Prostate gland (tissue), 2 donors: ENCODE data around the gene RENBP. TPM values are rescaled to one million over a fixed set of nuclear protein-coding genes. Genes with fewer than 3 reads are reported as not detected.

Experiments used
- DNase-seq: peaks from one replicate; pipeline ENCODE4 v3.0.0-alpha.2; 2019; ENCODE audit warnings: low spot score
- H3K27ac ChIP-seq, 2 donors: fragments of 200-600 bp; sonication (generic); 2 replicates each; pipeline ENCODE4 v1.5.1; 2017 to 2019
- H3K27me3 ChIP-seq: fragments of 200-600 bp; sonication (generic); replicated peaks from 2 replicates; pipeline ENCODE4 v1.5.1; 2019; ENCODE audit not compliant: insufficient read depth
- H3K36me3 ChIP-seq, 2 donors: fragments of 200-600 bp; sonication (generic); 1 replicate in 1 of 2; 2 replicates in 1 of 2; pipeline versions ENCODE4 v1.5.1 to v1.8.1; 2017 to 2019
- H3K4me1 ChIP-seq: fragments of 200-600 bp; sonication (generic); replicated peaks from 2 replicates; pipeline ENCODE4 v1.5.1; 2019
- H3K4me3 ChIP-seq, 2 donors: fragments of 200-600 bp; sonication (generic); 2 replicates each; pipeline ENCODE4 v1.5.1; 2017 to 2019
- H3K9me3 ChIP-seq: fragments of 200-600 bp; sonication (generic); 2 replicates; pipeline ENCODE4 v1.5.1; 2017
- CTCF ChIP-seq, 4 experiments: fragments of 200-600 bp in 2 of 4; fragments of 450-650 bp in 2 of 4; sonication (generic) in 2 of 4; IDR thresholded peaks; 1 replicate in 3 of 4; 2 replicates in 1 of 4; pipeline ENCODE4 v1.5.1; 2016 to 2019; ENCODE audit warnings: antibody characterized with exemption in 4 of 4, mild to moderate bottlenecking in 2 of 4, moderate library complexity in 2 of 4
- POLR2A ChIP-seq: fragments of 450-650 bp; IDR thresholded peaks from one replicate; pipeline ENCODE4 v1.6.1; 2016; ENCODE audit warnings: antibody characterized with exemption, mild to moderate bottlenecking
- POLR2AphosphoS5 ChIP-seq: sonication (generic); formaldehyde crosslinking; IDR thresholded peaks from one replicate; pipeline ENCODE4 v1.6.1; 2017; ENCODE audit warnings: antibody characterized with exemption
- WGBS: methylation state at CpG from one replicate; pipeline ENCODE4 v1.1.5; 2018; 5-methylcytosine and 5-hydroxymethylcytosine counted together
- intact Hi-C: fragments of 100-400 bp; cut with DNase I; formaldehyde crosslinking; loops from one replicate; pipeline ENCODE4 v1.14.2; 2022
- total RNA-seq, 2 donors: library from RNA; depleted of rRNA; stranded (reverse); fragments of >200 nt; gene quantifications; one replicate each; pipeline ENCODE4 v1.1.0, GENCODE V29; 2016

The RENBP gene
- total RNA-seq, 2 donors from 2014 or later: 2.4 to 4.4 TPM

DNA sequence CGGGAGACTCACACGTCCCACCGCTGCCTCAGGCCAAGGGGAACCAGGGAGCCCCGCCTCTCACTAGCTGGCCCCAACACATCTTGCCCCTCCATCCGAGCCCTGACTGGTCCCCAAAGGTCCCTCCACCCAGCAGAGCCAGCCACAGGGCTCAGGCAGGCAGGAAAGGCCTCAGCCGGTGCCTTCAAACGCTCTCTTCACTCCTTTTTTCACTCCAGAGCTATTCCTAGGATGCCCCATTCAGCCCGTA, 16.8 kb downstream of the RENBP start:
- no peaks in the 10 kb centered on the region for H3K27me3 ChIP-seq
- peak overlapping the region; percentile 39 to 45 for H3K4me3 ChIP-seq
- TF ChIP-seq CTCF (IDR thresholded peaks at IDR 0.05): no peak
- TF ChIP-seq POLR2AphosphoS5: no peak
- TF ChIP-seq POLR2A: no peak
- no peaks in the 10 kb centered on the region for H3K4me1 ChIP-seq
- H3K36me3 ChIP-seq: no peaks in the 10 kb centered on the region
- H3K27ac ChIP-seq: peak overlapping the region; percentile 88 to 91
- no peak for DNase-seq
- no peaks in the 10 kb centered on the region for H3K9me3 ChIP-seq
- intact Hi-C loops: no loop called here
- 0% methylated on average over 4 of the region's 8 CpGs for WGBS

- no peak for TF ChIP-seq CTCF (IDR thresholded peaks at IDR 0.05)
- TF ChIP-seq POLR2A: no peak
- no peak for TF ChIP-seq POLR2AphosphoS5
- Histone ChIP-seq H3K9me3 (no peaks in the 10 kb centered on the region), H3K4me3 (peak overlapping the region; percentile 39 to 45), H3K27ac (peak overlapping the region; percentile 88 to 91), H3K27me3 (no peaks in the 10 kb centered on the region), H3K36me3 (no peaks in the 10 kb centered on the region), H3K4me1 (no peaks in the 10 kb centered on the region)
- 7% methylated on average over 12 of the region's 31 CpGs for WGBS
- no peak for DNase-seq
- intact Hi-C loops: no loop called here
Observed at GRCh38 chrX:153926858-153927671, 17.4 kb downstream of the RENBP start.

DNA sequence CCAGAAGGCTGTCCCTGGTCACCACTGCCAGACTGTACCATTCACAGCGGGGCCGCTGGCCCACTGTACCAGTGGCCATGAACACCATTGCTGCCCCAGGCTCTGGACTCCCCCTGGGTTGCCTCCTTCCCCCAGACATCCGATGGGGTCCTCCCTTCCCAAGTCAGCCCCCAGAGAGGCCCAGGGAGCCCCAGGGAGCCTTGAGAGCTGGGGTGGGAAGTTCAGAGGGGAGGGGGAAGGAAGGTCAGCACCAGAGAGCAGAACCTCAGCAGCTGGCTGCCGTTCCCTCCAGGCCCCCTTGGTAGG, 17.9 kb downstream of the RENBP start:
- no peak for DNase-seq
- intact Hi-C loops: no loop called here
- no peaks in the 10 kb centered on the region for H3K36me3 ChIP-seq
- no peaks in the 10 kb centered on the region for H3K4me1 ChIP-seq
- H3K4me3 ChIP-seq: no peak overlapping the region
- TF ChIP-seq CTCF (IDR thresholded peaks at IDR 0.05) (no peak), POLR2AphosphoS5 (no peak), POLR2A (no peak)
- no peaks in the 10 kb centered on the region for H3K9me3 ChIP-seq
- peak overlapping the region; percentile 33 to 88 for H3K27ac ChIP-seq
- no peaks in the 10 kb centered on the region for H3K27me3 ChIP-seq
- 20% methylated on average over 2 of the region's 4 CpGs for WGBS

GRCh38 chrX:153925739-153926551, 18.5 kb downstream of the RENBP start, which contains the start of gene ARHGAP4:
ARHGAP4 (minus strand) TSS chrX:153926264; CDS start chrX:153926202, 62 bp downstream.
- H3K4me1 ChIP-seq: no peaks in the 10 kb centered on the region
- intact Hi-C loops: no loop called here
- no peaks in the 10 kb centered on the region for H3K27me3 ChIP-seq
- H3K36me3 ChIP-seq: no peaks in the 10 kb centered on the region
- WGBS: 35% methylated on average over 16 of the region's 59 CpGs
- TF ChIP-seq POLR2A: no peak
- TF ChIP-seq CTCF (IDR thresholded peaks at IDR 0.05): no peak
- H3K27ac ChIP-seq: peak within 1 kb of the TSS; percentile 88 to 91
- no peak for DNase-seq
- no peaks in the 10 kb centered on the region for H3K9me3 ChIP-seq
- H3K4me3 ChIP-seq: no peak within 1 kb of the TSS

DNA sequence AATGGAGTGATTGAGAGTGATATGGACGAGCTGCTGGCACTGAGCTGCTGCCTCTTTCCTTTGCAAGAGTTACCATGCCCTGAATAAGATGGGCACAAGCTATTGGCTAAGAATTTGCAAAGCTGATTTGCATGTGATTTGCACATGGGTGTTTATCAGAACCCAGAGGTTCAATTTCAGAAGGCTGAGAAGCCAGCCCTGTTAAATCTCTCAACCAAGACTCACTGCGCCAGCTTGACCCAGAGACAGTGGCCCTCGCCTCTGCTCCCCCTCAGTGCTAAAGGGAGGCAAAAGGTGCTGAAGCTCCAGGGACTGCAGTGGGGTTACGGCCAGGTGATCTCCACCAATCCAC, 19.1 kb downstream of the RENBP start:
- no peaks in the 10 kb centered on the region for H3K36me3 ChIP-seq
- WGBS: 86% methylated on average over 4 of the region's 4 CpGs
- no peaks in the 10 kb centered on the region for H3K27me3 ChIP-seq
- no peak overlapping the region for H3K4me3 ChIP-seq
- no peak for DNase-seq
- TF ChIP-seq CTCF (IDR thresholded peaks at IDR 0.05): no peak
- no peak for TF ChIP-seq POLR2A
- TF ChIP-seq POLR2AphosphoS5: no peak
- H3K4me1 ChIP-seq: no peaks in the 10 kb centered on the region
- H3K27ac ChIP-seq: no peak overlapping the region
- no peaks in the 10 kb centered on the region for H3K9me3 ChIP-seq
- intact Hi-C loops: no loop called here
